IPS-NIHi7 (cell line): ENCODE results near the gene STX1B.
"Not testable (repeated sequence)": the region's sequence is repeated elsewhere in the genome, so short reads cannot be mapped to it uniquely, and the experiment has no call there.

Experiments
- DNase-seq: peaks from one replicate; pipeline ENCODE4 v3.0.0; 2012; ENCODE audit warnings: mixed read lengths; ENCODE audit errors: extremely low spot score

Gene STX1B

DNA sequence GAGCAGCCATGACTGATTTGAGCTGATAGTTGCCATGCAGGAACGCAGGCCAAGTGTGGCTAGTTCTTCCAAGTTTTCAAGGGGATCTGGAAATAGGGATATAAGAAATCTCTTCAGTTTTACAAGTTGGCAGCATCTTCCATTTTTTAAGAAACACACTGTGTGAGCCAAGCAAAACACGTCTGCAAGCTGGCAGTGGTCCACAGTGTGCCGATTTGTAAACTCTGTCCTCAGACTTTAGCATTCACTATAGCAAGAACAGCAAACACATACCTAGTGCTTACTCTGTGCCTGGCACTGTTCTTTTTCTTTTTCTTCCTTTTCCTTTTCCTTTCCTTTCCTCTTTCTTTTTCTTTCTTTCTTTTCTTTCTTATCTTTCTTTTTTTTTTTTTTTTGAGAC is 58.7 kb downstream of the STX1B start:
- no peak for DNase-seq

DNA sequence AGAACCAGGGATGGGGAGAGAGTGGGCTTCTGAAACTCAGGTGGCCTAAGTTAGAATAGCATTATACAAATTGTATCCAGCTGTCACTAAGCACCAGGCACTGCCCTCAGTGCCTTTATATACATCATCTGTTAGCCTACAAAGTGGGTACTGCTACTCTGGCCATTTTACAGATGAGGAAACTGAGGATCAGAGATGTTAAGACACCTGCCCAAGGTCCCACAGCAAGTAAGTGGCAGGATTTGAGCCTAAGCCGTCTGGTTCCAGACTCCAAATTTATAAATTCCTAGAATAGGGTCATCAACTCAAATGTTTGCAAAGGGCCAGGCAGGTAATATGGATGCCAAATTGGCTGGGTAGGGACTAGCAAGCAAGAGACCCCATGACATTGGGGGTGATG is 59.2 kb downstream of the STX1B start:
- DNase-seq: no peak

DNA sequence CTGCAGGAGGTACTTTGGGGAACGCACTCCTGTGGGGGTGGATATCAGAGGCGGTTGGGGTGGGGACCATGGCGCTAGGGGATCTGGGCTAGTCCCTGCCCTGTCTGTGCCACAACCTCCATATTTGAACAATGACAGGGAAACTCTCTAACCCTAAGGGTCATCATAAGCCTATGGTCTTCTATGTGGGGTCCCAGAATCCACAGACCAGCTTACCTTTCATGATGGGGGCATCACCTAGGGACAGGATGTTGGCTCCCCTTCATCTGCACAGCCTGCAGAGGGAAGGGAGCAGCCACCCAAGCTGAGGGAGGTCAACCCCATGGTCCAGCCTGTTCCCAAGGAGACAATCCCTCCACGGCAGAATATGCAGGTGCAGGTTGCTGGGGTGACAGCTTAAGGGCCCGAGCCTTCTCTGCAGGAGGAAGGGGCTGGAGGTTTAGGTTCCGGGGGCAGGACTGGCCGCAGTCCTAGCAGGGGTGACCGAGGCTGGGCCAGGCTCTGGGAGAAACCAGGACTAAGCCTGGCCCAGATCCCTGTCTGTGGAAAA is 59.8 kb downstream of the STX1B start:
- no peak for DNase-seq

DNA sequence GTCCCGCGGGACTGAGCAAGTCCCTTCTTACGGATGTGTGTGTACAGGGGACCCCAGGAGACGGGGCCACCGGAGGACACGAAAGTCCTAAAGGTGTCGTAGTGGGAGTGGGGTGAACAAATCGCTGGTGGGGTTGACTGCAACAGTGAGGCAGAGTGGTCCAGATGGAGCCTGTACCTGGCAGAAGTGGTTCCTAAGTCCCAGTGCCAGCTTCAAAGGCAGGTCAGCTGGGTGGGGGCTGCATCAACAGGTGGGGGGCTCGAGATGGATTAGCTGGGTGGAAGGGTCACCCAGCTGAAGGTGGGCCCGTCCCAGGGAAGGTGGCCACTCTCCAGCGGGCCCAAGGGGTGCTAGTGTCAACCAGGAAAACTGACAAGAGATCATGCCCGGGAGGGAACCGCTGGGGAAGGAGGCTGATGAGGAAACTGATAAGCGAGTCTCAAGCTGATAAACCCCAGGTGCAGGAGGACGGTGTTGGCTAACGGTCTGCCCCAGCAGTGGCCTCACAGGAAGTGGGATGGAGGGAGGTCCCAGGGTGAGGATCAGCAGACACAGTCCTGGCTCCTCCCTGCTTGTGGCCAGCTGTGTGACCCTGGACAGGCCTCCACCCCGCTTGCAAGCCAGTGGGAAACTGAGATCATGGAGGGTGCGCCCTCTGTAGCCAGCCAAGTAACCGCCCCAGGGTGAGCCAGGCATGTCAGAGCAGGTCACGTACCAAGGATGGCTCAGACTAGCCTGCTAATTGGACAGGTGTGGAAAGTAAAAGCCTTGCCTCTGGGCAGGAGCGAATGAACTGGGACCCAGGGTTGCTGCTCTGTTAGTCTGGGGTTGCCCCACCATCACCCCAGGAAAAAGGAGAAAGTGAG is 60.6 kb downstream of the STX1B start:
- DNase-seq: no peak

DNA sequence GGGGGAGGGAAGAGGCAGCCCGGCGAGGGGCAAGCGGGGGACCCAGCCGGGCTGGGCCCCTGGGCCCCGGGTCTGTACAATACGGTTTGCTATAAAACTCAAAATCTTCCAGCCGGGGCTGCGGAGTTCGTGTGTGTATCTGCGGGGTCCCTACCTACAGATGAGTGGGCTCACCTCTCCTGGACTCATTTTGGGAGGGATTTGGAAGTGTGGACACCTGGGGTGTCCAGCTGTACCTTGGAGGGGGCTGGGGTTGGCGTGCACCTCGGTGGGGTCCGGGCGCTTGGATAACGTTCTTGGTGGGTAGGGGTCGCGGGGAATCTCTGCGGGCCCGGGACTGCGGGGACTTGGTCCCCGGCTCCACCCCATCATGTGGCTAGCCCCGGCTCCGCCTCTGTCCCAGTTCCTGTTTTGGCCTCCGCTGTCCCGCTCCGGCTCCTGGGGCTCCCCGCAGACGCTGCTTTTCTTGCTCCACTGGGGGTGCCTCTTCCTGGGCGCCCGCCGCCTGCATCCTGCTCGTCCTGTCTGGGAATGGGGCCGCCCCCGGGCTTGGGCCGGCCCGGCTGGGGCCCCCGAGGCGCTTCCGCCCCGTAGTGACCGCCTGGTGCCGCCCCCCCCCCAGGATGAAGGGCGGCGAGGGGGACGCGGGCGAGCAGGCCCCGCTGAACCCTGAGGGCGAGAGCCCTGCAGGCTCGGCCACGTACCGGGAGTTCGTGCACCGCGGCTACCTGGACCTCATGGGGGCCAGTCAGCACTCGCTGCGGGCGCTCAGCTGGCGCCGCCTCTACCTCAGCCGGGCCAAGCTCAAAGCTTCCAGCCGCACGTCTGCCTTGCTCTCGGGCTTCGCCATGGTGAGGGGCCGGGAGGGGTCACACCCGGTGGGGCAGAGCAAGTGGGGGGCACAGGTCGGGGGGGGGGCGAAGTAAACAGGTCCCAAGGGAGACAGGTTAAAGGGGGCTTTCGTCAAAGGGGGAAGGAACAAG is 61.5 kb downstream of the STX1B start, which contains the start of gene ORAI3:
Gene ORAI3 (plus strand): TSS at position 402 of the 983 bp plus-strand sequence. CDS start 222 bp downstream, at position 624.
- DNase-seq: peak; percentile 45

DNA sequence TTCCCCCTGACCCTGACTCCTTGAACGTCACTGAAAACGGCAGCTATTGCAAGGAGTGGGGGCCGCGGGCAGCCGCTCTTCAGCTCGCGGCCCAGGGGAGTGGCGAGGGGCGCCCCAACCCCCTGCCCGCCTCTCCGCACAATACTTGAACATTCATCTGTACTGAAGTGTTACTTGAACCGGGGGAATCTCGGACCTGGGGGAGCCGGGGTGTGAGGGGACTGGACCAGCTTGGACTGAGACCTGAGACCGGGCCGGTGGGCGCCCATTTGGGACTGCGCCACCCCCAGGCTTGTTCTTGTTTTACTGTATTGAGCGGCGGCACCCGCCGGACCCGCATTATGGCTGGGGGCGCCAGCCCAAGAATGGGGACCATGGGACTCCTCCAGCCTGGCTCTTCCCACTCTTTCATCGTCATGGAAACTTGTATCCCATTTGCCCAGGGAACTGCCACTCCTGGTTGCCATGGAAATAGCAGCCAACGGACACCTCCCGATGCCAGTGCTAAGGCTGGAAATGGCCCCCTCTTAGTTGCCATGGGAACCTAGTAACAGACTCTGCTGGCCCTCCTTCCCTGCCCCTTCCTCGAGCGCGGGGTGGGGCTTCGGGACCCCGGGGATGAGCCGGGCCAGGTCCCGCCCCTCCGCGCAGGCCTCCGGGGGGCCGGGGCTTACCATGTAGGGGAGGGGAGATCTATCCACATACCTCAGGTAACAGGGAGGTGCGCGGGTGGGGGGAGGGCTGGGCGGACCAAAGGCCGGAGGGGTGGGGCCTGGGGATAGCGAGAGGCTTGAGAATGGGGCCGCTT is 62.4 kb downstream of the STX1B start:
- DNase-seq: peak; percentile 94

DNA sequence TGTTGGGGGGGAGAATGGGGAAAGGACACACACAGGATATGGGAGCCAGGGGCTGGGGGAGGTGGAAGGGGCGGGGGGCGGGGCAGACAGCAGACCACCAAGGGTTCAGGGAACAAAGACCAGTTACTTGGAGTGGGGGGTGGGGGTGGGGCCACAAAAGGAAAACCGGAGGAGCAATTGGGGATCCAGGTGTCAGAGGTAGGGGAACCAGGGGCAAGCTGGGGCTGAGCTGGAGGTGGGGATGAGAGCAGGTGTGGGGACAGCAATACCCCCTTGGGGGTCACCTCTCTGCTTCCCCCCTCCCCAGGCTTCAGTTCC is 62.9 kb downstream of the STX1B start:
- no peak for DNase-seq

DNA sequence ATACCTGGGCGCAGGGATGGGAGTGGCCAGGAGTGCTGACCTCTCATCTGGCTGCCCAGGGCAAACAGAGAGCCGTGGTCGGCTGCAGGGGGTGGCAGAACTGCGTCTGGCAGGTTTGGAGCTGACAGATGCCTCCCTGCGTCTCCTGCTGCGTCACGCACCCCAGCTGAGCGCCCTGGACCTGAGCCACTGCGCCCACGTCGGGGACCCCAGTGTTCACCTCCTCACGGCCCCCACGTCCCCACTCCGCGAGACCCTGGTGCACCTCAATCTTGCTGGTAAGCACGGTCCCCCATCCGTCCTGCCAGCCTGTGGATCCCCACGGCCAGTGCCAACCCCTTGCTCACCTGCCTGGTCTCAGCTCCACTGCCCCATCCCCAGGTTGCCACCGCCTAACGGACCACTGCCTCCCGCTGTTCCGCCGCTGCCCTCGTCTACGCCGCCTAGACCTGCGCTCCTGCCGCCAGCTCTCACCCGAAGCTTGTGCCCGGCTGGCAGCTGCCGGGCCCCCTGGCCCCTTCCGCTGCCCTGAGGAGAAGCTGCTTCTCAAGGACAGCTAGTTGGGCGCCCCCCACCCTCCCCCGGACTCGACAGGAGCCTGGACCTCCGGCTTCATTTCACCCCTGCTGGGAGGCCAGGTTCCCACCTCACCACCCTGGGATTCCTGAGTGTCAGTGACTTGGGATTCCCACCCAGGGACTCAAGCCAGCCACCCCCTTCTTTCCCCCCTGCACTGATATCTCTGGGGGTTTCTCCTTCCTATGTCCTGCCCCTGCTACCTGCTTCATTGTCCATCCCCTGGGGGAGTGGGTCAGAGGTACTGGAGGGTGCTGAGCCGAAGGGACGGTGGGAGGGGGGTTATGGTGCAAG is 63.5 kb downstream of the STX1B start:
- no peak for DNase-seq

DNA sequence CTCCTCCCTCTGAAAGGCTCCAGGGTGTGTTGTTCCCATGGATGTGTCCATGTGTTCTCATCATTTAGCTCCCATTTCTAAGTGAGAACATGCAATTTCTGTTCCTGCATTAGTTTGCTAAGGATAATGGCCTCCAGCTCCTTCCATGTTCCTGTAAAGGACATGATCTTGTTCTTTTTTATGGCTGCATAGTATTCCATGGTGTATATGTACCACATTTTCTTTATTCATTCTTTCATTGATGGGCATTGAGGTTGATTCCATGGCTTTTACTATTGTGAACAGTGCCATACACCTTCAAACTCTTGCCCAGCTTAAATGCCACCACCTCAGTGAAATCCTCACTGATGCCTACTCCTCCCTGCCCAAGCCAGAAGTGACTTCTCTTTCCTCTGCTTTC is 66.1 kb downstream of the STX1B start:
- DNase-seq: no peak

DNA sequence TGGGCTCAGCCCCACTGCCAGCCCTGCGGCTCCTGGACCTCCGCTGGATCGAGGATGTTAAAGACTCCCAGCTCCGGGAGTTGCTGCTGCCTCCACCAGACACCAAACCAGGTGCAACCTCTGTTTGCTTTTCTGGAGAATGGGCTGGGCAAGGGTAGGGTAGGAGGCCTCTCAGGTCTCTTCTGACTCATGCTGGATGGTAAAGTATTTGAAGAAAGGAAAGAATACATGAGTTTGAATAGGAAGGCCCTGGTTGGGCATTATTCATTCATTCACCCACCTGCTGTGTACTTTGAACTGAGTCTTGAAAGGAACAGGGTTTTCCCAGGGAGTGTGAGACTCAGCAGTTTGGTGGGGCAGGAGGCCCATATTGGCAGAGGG is 68.0 kb downstream of the STX1B start:
- DNase-seq: no peak

DNA sequence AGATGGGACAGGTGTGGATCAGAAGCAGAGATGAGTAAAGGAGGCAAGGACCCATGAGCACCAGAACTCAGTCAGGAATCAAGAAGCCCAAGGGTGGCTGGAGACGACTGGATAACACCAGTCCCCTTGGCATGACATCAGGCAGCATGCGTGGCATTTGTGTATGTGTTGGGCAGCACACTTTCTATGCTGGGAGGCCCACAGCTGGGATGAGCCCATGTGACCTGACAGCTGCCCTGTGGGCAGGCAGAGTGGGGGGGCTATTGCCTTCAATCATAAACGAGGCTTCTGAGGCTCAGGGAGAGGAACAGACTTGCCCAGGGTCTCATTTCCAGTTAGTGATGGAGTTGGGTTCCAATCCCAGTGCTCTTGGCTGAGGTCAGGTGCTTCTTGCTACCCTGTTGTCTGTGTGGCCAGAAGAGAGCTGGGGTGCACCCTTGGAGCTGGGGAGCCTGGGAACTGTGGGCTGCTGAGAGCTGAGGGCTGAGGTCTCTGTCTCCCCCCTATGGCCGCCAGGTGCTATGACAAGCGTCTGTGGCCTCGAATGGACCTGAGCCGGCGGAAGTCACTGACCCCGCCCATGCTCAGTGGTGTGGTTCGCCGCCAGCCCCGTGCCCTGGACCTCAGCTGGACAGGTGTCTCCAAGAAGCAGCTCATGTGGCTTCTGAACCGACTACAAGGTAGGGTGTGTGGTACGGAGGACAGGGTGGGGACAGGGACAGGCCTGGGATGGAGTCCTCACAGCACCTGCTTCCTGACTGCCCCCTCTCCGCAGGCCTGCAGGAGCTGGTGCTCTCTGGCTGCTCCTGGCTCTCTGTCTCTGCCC is 68.6 kb downstream of the STX1B start:
- peak; percentile 89 for DNase-seq

DNA sequence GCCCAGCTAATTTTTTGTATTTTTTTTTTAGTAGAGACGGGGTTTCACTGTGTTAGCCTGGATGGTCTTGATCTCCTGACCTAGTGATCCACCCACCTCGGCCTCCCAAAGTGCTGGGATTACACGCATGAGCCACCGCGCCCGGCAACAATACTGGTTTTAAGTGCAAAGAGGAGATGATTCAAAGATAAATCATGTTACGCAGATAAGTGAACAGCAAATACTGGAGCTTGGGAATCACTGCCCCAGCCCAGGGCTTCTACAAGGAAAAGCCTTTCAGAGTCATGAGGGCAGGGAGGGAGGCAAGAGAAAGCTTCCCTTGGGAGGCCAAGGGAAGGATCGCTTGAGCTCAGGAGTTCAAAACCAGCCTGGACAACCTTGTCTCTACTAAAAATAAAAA is 70.9 kb downstream of the STX1B start:
- DNase-seq: not testable (repeated sequence)
